ENCODE results near the gene HDAC3. TPM values are rescaled to one million over a fixed set of nuclear protein-coding genes. Genes with fewer than 3 reads are reported as not detected.

HDAC3 gene
- total and polyA plus RNA-seq, 12 donors = 27.7 to 43.0 (median 32.7) TPM

GRCh38 chr5:141665995-141666940 is 29.6 kb upstream of the HDAC3 start:
- no peak overlapping the region for H3K4me3 ChIP-seq
- TF ChIP-seq, protein P1, sequence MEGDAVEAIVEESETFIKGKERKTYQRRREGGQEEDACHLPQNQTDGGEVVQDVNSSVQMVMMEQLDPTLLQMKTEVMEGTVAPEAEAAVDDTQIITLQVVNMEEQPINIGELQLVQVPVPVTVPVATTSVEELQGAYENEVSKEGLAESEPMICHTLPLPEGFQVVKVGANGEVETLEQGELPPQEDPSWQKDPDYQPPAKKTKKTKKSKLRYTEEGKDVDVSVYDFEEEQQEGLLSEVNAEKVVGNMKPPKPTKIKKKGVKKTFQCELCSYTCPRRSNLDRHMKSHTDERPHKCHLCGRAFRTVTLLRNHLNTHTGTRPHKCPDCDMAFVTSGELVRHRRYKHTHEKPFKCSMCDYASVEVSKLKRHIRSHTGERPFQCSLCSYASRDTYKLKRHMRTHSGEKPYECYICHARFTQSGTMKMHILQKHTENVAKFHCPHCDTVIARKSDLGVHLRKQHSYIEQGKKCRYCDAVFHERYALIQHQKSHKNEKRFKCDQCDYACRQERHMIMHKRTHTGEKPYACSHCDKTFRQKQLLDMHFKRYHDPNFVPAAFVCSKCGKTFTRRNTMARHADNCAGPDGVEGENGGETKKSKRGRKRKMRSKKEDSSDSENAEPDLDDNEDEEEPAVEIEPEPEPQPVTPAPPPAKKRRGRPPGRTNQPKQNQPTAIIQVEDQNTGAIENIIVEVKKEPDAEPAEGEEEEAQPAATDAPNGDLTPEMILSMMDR (IDR thresholded peaks at IDR 0.05) = no peak
- ATAC-seq (no peak), DNase-seq (no peak)
- H3K27ac ChIP-seq = no peak overlapping the region
- intact Hi-C loops (cut with DNase I) = loop anchor here in 2 of 10 donors (1.0 to 10.0 kb wide), 2 partner anchors 294 to 1229 kb away; no protein-coding TSS in a partner anchor
- H3K27me3 ChIP-seq = no peaks in the 10 kb centered on the region
- peaks cover 0 to 88% (median 18%) of the 10 kb centered on the region in 9 donors for H3K36me3 ChIP-seq
- H3K4me1 ChIP-seq = peaks cover 0 to 10% (median 4%) of the 10 kb centered on the region in 9 donors
- H3K9me3 ChIP-seq = no peaks in the 10 kb centered on the region
- 85 to 89% methylated on average over 18 of the region's 18 CpGs for WGBS, 2 donors

GRCh38 chr5:141664733-141665461 is 28.2 kb upstream of the HDAC3 start:
- peak; percentile 75 to 85 (median 80) for ATAC-seq

DNA sequence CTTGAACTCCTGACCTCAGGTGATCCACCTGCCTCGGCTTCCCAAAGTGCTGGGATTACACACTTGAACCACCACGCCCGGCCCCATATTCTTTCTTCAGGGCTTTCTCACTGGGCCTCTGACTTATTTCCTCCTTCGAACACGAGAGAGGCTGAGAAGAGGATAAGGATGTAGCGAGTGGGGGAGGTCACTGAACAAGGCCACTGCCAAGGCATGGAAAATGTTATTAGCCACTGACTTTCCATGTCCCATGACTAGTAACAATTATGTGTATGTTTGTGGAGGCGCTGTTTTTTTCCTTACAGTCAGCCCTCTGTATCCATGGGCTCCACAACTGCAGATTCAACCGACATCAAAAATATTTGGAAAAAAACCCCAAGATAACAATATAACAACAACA is 26.9 kb upstream of the HDAC3 start:
- ATAC-seq (no peak), DNase-seq (no peak)
- Histone ChIP-seq H3K9me3 (no peaks in the 10 kb centered on the region), H3K36me3 (peaks cover 0 to 88% (median 10%) of the 10 kb centered on the region in 9 donors), H3K27ac (no peak overlapping the region), H3K27me3 (no peaks in the 10 kb centered on the region), H3K4me1 (peaks cover 0 to 10% (median 4%) of the 10 kb centered on the region in 9 donors), H3K4me3 (no peak overlapping the region)
- 79 to 85% methylated on average over 8 of the region's 8 CpGs for WGBS, 2 donors
- intact Hi-C loops (cut with DNase I) = loop anchor here in 1 of 10 donors (10.0 kb wide), 1 partner anchor 1231 kb away; no protein-coding TSS in a partner anchor
- TF ChIP-seq, protein P1 (IDR thresholded peaks at IDR 0.05) = no peak

More at GRCh38 chr5:141664733-141665461, 28.2 kb upstream of the HDAC3 start:
- WGBS, 2 donors = 36 to 39% methylated on average over 13 of the region's 13 CpGs
- intact Hi-C loops (cut with DNase I) = loop anchor here in 2 of 10 donors (1.0 to 10.0 kb wide), 2 partner anchors 295 to 1230 kb away; no protein-coding TSS in a partner anchor
- peaks cover 0 to 88% (median 10%) of the 10 kb centered on the region in 9 donors for H3K36me3 ChIP-seq
- H3K9me3 ChIP-seq = no peaks in the 10 kb centered on the region
- no peaks in the 10 kb centered on the region for H3K27me3 ChIP-seq
- TF ChIP-seq, protein P1 (IDR thresholded peaks at IDR 0.05) = peak; percentile 76 to 93 (median 89)
- no peak overlapping the region for H3K27ac ChIP-seq
- no peak overlapping the region for H3K4me3 ChIP-seq
- H3K4me1 ChIP-seq = peaks cover 0 to 10% (median 4%) of the 10 kb centered on the region in 9 donors
- peak; percentile 70 to 79 for DNase-seq

- peaks cover 0 to 10% (median 4%) of the 10 kb centered on the region in 9 donors for H3K4me1 ChIP-seq
- ATAC-seq (no peak), DNase-seq (no peak)
- H3K36me3 ChIP-seq = peaks cover 0 to 89% (median 10%) of the 10 kb centered on the region in 9 donors
- H3K27ac ChIP-seq = no peak overlapping the region
- TF ChIP-seq, protein P1 (IDR thresholded peaks at IDR 0.05) = no peak
- H3K4me3 ChIP-seq = no peak overlapping the region
- WGBS, 2 donors = 84 to 89% methylated on average over 17 of the region's 17 CpGs
- no peaks in the 10 kb centered on the region for H3K27me3 ChIP-seq
- intact Hi-C loops (cut with DNase I) = loop anchor here in 1 of 10 donors (10.0 kb wide), 1 partner anchor 1233 kb away; no protein-coding TSS in a partner anchor
- no peaks in the 10 kb centered on the region for H3K9me3 ChIP-seq
Measured at GRCh38 chr5:141662028-141662427, 25.4 kb upstream of the HDAC3 start.
